AG04449 (cell line): Measurements from ENCODE around the gene CTSZ.

Experiments used
- CTCF ChIA-PET: fragments of 350-600 bp; formaldehyde crosslinking; extraction: SDS; loops from one replicate; lab custom pipeline; 2021; ENCODE audit warnings: antibody characterized with exemption; lab: Yijun Ruan, JAX
- POLR2A ChIA-PET: fragments of 400-600, 350-600 bp; formaldehyde crosslinking; extraction: SDS; loops from one replicate; lab custom pipeline; 2020; ENCODE audit warnings: antibody characterized with exemption, inconsistent platforms; lab: Yijun Ruan, JAX
- DNase-seq: peaks from one replicate; pipeline ENCODE4 v3.0.0-alpha.2; 2010; ENCODE audit warnings: low read depth, low spot score
- H3K4me3 ChIP-seq: 2 replicates; pipeline ENCODE4 v1.5.1; 2011; ENCODE audit warnings: low read depth, mild to moderate bottlenecking, control low read depth, low read length
- TF ChIP-seq, protein P1 (sequence below): IDR thresholded peaks from one replicate; pipeline ENCODE4 v1.5.1; 2011; ENCODE audit warnings: mild to moderate bottlenecking, moderate library complexity, low read length, control low read depth, inconsistent platforms; ENCODE audit not compliant: insufficient read depth; ENCODE audit errors: missing control alignments

Gene CTSZ

DNA sequence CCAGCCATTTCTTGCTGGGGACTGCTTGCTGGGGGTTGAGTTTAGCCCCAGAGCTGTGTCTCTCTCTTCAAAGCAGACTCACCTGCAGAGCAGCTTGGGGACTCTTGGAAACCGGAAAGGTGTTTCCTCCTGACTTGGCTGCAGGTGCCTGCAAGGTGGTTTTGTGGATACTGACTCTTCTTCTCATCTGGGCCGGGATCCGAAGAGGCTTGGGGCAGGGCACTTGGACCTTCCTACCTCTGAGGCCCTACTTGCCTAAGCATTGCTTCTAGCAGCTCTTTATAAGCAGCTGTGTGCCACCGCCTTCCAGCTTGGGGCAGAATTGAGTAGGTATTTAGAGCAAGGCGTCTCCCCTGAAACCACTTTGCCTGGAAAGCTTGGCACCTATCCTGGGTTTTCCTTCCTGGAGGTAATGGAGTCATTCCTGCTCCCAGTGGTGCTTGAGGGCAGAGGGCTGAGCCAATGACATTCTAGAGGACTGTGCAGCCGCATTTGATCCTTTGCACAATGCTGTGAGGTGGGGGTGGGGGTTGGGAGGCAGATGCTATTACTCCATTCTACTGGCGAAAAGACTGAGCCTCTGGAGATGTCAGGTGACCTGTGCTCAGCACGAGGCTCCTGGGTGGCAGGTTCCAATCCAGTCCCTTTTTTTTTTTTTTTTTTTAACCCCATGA, 3.4 kb upstream of the CTSZ start:
- POLR2A ChIA-PET: interaction anchor here (0.8 to 1.8 kb wide), 4 partner anchors 18 to 121 kb away, joined by 3 to 6 read pairs (median 4); partner anchors contain the start of gene ATP5F1E
- CTCF ChIA-PET: interaction anchor here (1.4 to 1.9 kb wide), 2 partner anchors 8 to 12 kb away, joined by 3 to 4 read pairs; partner anchors contain the start of gene TUBB1
- TF ChIP-seq, protein P1, sequence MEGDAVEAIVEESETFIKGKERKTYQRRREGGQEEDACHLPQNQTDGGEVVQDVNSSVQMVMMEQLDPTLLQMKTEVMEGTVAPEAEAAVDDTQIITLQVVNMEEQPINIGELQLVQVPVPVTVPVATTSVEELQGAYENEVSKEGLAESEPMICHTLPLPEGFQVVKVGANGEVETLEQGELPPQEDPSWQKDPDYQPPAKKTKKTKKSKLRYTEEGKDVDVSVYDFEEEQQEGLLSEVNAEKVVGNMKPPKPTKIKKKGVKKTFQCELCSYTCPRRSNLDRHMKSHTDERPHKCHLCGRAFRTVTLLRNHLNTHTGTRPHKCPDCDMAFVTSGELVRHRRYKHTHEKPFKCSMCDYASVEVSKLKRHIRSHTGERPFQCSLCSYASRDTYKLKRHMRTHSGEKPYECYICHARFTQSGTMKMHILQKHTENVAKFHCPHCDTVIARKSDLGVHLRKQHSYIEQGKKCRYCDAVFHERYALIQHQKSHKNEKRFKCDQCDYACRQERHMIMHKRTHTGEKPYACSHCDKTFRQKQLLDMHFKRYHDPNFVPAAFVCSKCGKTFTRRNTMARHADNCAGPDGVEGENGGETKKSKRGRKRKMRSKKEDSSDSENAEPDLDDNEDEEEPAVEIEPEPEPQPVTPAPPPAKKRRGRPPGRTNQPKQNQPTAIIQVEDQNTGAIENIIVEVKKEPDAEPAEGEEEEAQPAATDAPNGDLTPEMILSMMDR: no peak
- no peak overlapping the region for H3K4me3 ChIP-seq
- DNase-seq: no peak

DNA sequence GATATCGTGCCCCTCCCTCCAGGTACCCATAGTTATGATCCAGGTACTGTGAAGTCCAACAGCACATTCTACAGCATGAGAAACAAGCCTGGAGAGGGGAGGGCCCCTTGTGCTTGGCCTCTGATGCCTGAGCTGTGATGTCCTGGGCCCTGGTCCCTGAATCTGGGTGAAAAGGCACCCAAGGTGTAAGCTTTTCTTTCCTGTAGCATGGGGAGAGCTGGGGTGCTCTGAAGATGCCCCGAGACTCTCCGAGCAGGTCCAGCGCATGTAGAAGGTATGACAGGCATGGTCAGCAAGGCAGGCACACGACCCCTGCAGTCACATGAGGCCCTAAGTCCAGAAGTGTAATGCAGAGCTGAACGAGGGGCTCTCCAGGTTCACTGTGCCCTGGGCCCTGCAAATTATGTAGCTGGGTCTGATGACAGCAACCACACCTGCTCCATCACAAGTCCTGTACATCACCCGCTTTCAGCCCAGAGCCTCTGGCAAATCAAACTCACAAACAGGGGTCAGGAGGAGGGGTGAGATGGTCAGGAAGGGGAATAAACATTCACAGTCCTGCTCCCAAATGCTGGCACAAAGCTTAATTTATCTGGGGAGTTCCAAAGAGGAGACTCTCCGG, 1.8 kb upstream of the CTSZ start:
- no peak for DNase-seq
- POLR2A ChIA-PET: interaction anchor here (0.6 kb wide), 1 partner anchor 40 kb away, joined by 3 read pairs; no protein-coding TSS in a partner anchor
- H3K4me3 ChIP-seq: no peak overlapping the region
- TF ChIP-seq, protein P1: no peak
- CTCF ChIA-PET: interaction anchor here (0.9 to 1.9 kb wide), 4 partner anchors 10 to 24 kb away, joined by 3 to 4 read pairs (median 4); partner anchors contain the start of genes ATP5F1E and TUBB1

DNA sequence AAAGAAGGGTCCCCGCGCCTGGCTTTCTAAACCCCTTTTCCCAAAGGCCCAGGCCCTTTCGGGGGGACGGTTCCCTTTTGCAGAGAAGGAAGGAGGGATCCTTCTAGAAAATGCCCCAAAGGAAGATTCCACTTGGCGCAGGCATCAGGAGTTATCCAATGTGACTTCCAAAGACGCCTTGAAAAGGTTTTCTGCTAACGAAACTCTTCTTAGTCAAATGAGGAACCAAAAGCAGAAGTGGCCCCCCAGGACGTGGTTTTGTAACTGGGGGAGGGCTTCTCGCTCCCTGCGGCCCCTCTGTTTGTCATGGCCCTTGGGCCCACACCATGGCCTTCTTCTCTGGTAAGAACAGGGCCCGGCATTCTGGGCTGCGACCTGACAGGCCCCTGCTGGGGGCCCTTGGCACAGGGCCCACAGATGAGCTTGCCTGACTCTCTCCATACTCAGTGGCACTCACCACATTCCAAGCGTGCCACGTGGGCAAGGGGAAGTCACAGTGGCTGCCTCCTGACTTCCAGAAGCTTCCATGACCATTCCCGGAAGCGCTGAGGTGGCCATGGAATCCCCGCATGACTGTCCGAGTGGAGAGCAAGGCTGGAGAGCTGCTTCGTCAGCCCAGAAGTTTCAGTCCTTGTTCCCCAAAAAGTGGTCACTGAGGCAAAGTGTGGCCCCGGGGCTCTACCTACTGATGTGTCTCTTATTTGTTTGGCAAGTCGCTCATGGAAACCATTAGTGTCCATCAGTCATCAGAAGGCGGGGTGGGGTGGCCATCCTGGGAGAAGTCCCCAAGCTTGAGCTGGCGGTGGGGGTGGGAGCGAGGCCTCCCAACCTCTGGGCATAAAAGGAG, 834 bp upstream of the CTSZ start:
- DNase-seq: no peak
- TF ChIP-seq, protein P1: no peak
- ChIA-PET CTCF (interaction anchor here (1.6 to 1.7 kb wide), 2 partner anchors 23 to 25 kb away, joined by 3 to 4 read pairs; partner anchors contain the start of gene ATP5F1E), POLR2A (no interaction called here)
- H3K4me3 ChIP-seq: peak overlapping the region; percentile 69; the same call in 1 of the 2 replicates

DNA sequence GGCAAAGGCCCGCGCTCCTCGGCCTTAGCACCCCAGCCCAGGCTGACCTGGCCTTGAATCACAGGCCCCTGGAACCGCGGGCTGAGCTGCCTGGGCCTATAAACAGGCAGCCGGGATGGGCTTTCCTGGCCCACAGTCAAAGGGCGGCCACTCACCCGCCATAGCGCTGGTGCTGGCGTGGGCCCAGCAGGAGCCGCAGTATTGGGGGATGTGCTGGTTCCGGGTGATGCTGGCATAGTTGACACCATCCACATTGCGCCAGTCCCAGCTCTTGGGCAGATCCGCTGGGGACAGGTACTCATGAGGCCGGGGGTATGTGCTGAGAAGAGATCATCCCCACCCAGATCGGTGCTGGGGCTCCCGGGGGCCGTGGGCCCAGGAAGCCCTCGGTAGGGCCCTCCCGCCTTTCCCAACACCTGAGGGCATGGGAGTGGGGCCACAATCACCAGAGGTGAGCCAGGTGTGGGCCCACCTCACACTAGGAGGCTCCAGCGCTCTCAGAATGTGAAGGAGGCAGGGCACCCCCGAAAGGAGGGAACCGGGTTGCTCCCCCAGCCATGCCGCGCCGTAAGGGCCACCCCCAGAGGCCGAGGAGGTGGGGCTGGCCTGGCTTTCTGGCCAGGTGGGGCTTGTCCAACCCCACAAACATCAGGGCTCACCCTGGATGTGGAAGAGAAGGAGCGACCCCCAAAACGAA, 739 bp downstream of the CTSZ start:
- H3K4me3 ChIP-seq: peak overlapping the region; percentile 69
- TF ChIP-seq, protein P1: no peak

DNA sequence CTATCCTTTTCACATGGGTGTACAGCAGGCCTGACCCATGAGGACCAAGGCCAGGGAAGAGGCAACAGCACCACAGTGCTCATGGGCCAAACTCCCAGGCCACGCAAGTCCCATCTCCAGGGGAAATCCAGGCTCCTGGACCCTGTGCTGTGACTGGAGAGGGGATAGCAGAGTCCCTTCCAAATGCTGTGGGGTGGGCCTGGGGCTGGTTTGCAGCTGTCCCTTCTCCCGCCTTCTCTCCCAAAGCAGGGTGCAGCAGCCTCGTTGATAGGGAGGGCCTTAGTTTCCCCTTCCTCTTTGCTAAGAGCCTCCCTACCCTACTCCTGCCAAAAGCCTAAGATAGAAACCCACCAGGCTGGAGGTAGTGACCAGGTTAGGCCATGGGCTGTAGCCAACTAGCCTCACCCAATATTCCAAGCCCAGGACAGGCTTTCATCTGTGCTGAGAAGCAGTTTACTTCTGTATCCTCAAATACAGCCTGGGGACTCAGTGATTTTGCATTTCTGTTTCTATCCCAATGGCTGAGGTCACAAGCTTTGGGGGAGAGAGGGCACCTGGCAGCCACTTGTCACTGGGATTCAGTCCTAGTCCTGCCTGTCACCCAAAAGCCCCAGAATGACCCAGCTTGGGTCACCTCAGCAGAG, 1.4 kb downstream of the CTSZ start:
- no peak for DNase-seq
- H3K4me3 ChIP-seq: peak overlapping the region; percentile 69
- ChIA-PET POLR2A (interaction anchor here (0.5 to 1.1 kb wide), 3 partner anchors 15 to 114 kb away, joined by 4 read pairs; partner anchors contain the start of gene ATP5F1E), CTCF (no interaction called here)
- TF ChIP-seq, protein P1: no peak

More for the DNA sequence above, 739 bp downstream of the CTSZ start:
- CTCF ChIA-PET: no interaction called here
- POLR2A ChIA-PET: interaction anchor here (0.5 to 1.1 kb wide), 2 partner anchors 16 to 115 kb away, joined by 4 read pairs; no protein-coding TSS in a partner anchor
- DNase-seq: no peak
